COLO668 (cell line): Measurements from ENCODE around the gene LRBA.
"Not testable (repeated sequence)": the region's sequence is repeated elsewhere in the genome, so short reads cannot be mapped to it uniquely, and the experiment has no call there.

ENCODE experiments used
- DNase-seq: peaks from one replicate; lab custom pipeline; 2025; ENCODE audit not compliant: unreplicated experiment; lab: John Stamatoyannopoulos, UW

LRBA gene

DNA sequence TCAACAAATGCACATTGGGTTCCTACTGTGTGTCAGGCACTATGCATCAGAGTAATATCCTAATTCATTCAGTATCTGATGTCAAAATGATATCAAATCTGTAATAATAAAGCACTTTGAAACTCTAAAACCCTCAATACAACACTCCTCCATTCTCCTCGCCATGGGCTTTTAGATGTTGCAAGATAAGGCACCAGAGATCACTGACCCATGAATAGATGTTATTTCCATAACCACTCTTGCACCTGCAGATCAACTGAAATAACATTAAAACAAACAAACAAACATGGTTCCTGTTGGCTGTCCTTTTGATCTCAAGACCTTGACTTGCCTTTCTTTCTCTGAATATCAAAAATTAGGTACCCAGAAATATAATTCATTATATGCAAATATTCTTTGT, 333.0 kb downstream of the LRBA start:
- DNase-seq = no peak

DNA sequence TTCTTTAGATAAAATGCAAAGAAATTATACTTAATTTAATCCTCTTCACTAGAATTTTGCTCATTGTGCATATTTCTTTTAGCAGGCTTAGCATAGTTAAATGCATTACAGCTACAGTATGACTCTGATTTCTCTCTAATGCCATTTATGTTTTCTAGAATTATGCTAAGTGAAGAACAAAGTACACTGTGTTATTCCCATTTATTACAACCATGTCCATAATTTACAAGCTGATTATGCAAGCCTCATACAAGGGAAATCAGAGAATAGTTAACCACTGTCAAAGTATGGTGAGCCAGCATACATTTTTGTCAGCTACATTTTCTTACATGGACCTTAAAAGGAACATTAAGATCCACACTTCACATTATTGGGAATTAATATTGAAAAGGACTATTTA, 334.0 kb downstream of the LRBA start:
- DNase-seq = no peak

DNA sequence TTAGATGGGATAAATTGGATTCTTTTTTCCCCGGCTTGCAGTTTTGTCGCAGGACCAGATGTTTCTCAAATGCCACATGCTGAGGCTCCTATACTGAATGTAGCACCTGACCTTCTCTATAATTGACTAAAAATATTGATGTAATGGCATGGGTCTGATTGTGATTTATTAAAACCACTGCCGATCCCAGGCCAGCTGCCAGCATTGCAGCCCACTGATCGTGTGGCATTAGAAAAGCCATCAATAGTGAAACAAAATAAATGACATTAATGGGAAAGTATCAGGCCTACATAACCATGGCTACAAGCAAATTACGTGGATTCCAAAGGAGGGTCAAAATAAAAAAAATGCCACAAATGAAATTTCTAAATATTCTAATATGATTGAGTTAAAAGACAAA, 334.4 kb downstream of the LRBA start:
- DNase-seq = no peak

DNA sequence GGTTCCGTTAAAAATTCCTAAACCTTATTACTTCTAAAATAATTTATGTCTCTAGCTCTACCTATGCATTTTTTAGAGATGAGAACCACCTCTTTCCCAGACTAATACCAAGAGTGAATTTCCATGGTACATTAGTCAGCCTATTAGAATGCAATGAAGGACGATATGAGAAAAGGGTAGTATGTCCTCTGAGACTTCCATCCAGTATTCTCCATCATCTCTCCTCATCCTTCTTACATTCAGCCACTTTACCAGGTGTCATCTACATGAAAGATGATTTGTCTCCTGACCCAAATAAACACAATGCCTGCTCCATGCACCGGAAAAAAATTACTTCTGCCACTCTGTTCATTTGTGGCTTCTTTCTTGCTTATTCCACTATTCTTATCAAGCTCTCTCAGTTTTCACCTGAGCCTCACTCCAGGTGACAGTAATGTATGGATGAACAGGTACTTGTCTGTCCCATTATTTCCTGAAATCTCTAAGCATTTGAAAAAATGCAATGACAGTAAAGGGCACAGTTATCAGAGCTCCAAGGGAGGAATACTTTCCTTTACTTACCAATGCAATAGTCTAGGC, 335.2 kb downstream of the LRBA start:
- DNase-seq = no peak

DNA sequence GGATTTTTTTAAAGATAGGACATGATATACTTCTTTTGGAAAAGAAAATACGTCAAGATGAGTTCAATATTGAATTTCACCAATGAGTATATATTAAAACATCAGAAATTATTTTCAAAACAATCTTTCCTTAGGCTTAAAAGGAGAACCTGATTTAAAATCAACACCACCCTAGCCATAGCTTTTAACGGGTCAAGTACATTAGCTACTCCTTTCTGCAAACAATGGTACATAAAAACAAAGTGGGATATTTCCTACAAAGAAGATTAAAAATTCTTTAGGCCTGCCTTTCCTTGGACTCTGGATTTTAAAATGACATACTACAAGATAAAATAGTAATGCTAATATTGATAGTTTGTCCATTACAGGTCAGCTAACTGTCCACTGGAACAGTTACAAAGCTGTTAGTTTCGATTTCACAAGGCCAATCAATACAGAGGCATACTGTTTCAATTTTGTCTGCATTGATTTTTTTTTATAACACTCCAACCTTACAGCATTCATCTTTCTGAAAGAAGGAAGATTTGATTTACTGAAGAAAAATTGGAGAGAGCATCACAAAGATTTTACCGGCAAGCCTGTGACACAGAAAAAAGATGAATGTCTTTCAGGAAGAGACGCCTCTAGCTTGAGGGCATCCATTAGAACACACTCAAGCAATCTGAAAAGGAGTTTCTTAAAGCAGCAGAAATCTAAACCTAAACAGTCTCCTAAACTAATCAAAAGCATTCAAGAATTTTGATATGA, 335.9 kb downstream of the LRBA start:
- DNase-seq = no peak

DNA sequence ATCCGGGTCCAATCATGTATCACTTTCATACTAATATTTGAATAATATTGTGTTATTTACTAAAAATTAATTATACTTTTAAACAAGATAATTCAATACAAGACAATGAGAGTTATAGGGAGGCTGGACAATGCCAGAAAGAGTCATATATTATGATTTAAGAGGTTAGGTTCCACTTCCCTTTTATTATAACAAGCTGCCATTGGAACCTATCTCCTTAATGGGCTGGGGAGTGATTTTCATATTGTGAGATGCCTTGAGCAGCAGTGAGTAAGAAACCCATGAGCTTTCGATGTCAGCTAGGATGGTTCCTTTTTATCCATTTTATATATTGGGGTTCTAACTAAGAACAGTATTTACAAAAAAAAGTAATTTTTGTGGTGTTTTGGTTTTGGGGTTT, 341.3 kb downstream of the LRBA start:
- DNase-seq = no peak

DNA sequence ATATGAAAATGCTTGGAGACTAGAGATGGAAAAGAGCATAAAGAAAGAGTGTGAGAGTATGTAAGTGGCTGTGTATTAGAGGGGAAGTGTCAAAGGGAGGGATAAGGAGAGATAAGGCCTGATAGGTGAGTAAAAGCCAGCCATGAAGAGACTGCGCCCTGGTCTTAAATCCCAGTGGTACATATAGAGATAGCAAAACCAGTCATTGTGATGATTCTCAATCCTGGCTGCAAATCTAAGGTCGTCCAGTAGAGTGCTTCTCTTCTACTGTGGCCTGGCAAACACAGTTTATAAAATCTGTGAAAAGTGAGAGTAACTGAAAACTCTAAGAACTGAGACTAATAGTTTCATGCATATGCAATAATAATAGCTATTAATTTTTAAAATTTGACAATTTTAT, 346.3 kb downstream of the LRBA start:
- no peak for DNase-seq

DNA sequence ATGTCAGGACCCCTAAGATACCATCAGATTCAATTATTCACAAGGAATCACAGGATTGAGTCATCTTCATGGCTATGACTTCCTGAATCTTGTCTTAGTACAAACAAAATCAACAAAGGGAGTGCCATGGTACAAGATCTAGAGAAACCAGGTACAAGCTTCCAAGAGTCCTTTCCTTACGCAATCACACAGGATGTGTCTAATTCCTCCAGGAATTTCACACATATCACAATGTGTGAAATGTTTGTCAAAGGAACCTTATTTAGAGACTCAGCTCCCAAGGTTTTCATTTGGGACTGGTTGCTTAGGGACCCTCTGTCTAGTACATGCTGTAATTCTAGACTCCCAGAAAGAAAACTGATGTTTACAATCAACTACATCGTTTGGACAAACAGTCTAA, 350.1 kb downstream of the LRBA start:
- no peak for DNase-seq

DNA sequence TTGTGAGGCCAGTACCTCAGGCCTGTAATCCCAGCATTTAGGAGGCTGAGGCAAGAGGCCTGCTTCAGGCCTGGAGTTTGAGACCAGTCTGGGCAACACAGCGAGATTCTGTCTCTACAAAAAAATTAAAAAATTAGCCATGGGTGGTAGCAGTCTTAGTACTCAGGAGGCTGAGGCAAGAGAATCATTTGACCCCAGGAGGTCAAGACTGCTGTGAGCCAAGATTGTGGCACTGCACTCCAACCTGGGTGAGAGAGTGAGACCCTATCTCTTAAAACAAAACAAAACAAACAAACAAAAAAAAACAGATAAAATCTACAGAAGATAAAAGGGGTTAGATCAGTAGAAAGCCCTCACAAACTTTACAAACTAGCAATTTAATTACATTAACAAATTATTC, 352.4 kb downstream of the LRBA start:
- no peak for DNase-seq

DNA sequence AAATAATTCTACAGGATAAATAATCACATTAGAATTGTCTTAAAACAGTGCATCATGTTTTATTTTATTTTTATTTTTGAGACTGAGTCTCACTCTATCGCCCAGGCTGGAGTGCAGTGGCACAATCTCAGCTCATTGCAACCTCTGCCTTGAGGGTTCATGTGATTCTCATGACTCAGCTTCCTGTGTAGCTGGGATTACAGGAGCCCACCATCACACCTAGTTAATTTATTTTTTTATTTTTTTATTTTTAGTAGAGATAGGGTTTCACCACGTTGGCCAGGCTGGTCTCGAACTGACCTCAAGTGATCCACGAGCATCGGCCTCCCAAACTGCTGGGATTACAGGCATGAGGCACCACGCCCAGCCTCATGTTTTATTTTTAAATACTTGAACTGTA, 353.5 kb downstream of the LRBA start:
- DNase-seq = not testable (repeated sequence)

DNA sequence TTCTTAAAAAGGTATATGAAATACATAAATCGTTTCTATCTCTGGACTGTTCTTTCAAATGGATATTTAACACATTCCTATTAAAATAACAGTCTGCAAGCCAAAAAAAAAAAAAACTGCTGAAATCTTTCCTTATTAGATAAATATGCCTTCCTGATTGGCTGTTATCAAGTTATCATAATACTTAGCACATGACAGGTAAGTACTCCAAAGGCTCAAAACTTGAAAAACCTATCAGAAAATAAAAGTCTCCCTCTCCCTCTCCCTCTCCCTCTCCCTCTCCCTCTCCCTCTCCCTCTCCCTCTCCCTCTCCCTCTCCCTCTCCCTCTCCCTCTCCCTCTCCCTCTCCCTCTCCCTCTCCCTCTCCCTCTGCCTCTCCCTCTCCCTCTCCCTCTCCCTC, 356.8 kb downstream of the LRBA start:
- not testable (repeated sequence) for DNase-seq

DNA sequence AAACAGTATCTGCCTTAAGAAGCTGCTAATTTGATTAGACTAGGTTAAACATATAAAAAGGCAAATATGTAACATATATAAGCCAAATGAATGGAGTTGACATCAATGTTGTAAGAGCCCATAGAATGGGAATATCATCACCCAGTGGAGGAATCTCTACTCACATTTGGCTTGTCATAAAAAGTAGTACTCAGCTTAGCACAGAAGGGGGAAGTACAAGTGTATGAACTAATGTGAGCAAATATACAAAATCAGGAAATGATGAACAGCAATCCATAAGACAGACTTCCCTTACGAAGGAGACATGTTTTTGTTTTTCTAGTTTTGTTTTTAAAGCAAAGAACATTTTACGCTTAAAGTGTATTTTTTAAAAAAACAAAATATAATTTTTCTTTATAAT, 358.2 kb downstream of the LRBA start:
- no peak for DNase-seq

DNA sequence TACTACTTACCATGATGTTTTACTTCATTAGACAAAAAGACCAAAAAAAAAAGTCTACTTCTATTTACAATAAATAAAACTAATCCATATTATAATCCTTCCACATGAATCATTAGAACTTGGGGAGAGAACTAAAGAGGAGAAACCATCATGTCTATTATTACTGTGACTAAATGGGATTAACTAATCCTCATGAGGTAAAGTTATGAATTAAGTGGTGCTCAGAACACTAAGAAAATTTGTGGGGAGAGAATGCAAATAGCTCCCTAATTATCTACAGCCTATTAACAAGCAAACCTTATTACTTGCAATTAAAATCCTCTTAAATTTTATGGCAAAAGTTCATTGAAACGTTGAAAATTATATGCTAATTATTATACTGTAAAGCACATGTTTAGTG, 364.3 kb downstream of the LRBA start:
- no peak for DNase-seq

DNA sequence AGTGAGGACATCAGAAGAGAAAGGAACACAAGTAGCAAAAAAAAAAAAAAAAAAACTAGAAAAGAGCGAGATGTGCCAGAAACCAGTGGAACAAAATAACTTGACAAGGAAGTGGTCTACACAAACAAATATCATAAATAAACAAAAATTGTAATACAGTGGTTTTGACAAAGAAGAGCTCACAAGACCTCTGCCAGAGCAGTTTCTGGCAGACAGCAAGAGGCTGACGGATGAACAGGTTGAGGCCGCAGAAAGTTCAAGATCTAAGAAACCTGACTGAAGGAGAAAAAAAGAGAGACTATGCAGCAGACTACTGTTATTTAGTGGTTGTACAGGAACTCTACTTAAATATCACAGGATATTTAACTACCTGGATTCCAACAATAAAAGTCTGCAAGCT, 367.0 kb downstream of the LRBA start:
- no peak for DNase-seq

DNA sequence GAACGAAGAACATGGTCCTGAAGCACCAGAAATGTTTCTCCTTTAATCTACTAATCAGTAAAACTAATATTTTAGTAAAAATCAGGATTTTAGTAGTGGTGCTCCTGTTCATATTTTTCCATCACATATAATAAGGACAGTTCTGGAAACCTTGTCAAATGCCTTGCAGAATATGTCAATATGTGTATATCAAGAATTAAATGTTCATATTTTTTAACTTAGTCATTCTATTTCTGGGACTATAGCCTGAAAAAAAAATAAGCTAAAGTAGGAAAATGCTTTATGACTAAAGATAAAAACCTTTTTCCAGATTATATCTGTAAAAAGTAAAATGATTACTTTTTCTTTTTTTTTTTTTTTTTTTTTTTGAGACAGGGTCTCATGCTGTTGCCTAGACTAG, 368.1 kb downstream of the LRBA start:
- no peak for DNase-seq

DNA sequence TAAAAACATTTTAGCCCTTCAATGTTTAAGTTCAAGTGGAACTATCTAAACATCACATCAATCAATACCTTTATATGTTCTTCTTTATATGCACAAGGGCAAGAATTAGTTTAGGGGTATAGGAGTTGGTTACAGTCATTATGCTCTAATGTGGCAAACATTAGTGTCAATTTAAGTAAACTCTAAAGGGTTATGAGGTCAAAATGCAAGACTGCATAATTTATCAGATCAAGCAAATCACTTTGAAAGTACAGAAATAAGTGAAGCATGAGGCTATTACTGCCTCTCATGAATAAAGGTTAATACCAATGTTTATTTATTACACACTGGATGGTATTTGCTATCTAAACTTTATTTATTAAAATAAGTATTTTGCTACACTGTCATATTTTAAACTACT, 373.5 kb downstream of the LRBA start:
- no peak for DNase-seq

DNA sequence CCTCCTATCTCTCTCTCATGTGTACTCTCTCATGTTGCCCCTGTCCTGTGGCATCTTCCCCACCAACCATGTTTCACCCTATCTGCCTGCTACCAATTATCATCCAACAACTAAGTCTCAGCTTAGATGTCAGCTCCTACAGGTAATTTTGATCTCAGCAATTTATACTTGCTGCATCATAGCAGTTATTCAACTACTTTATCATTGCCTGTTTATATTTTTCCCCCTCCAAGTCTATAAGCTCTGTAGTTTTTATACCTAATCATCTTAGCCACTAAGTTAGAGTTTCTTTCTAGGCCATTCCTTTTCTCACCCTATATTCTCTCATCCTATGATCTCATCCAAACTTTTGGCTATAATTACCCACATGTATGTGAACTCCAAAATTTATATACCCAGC, 382.4 kb downstream of the LRBA start:
- no peak for DNase-seq

DNA sequence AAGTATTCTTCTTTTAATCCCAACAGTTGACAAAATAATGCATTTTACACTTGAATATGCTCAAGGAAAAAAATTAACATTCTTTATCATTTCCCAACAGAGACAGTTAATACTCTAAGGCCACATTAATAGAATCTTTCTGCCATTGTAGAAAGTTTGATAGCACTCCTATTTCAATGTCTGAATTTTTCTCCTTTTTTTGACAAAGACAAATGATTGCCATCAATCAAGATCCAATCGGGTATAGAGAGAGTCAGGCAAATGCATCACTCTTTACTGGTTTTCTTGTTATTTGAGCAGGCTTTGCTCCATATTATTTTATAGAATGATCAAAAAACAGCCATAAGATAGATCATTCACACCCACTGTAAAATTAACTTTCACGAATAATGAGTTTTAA, 387.0 kb downstream of the LRBA start:
- no peak for DNase-seq

DNA sequence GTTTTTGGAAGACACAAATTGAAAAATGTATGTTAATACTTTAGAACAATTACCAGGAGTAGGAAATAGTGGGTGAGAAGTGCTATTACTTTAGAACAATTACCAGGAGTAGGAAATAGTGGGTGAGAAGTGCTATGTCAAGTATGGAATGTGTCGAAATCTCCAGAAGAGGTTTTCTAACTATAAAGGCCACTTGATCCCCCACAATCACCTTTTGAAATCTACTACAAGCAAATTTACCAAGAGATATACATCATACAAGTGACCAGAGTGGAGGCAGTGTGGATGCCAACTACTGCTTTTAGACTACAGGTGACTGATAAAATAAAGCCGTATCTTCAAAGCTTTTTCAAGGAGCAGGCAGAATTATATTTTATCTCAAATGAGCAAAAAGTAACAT, 390.1 kb downstream of the LRBA start:
- DNase-seq = no peak

DNA sequence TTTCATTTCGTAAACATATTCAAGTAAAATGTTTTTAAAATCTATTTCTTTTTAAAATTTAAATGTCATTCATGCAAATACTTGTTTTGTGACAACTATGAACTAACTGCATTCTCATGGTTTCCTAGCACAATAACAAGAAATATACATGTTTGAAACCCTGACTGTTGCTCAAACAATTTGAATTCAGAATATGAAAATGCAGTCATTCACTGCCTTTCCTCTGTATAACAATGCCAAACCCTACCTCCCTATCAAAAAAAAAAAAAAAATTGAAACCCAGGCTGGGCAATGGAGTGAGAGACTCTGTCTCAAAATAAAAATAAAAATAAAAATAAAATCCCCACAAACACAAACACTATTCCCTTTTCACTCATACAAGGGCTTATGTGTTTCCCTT, 391.0 kb downstream of the LRBA start:
- DNase-seq = no peak

DNA sequence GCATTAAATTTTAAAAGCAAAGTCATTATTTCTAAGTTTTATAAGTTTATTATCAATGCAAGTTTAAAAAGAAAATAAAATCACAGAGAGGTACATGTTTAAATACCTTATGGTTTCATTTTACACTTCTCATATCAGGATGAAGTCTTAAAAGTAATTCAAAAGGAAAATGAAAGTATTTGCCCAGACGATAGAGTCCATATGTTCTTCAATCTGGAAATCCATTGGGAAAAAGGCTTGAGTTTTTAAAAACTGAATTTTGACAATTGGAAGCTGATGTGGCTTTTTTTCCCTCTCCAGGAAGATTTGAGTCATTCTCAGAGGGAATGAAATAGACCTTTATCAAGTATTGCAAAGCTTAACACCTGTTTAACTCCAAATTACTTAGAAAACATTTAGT, 396.0 kb downstream of the LRBA start:
- DNase-seq = no peak

DNA sequence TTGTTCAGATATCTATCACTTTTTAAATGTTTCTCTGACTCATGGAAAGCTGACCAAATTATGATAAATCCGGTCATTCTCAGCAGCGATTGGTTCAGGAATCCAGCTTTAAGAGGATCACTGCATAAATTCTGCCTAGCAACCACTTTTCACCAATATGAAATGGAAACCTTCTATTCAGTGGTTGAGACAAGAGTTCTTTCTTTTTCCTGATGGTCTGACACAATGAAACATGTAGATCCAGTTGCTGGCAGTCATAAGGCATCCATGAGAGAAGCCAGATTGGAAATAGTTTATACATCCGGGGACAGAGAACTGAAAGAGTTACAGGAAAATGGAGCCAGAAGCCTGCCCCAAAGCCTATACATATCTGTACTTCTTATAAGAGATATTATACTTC, 406.0 kb downstream of the LRBA start:
- no peak for DNase-seq

DNA sequence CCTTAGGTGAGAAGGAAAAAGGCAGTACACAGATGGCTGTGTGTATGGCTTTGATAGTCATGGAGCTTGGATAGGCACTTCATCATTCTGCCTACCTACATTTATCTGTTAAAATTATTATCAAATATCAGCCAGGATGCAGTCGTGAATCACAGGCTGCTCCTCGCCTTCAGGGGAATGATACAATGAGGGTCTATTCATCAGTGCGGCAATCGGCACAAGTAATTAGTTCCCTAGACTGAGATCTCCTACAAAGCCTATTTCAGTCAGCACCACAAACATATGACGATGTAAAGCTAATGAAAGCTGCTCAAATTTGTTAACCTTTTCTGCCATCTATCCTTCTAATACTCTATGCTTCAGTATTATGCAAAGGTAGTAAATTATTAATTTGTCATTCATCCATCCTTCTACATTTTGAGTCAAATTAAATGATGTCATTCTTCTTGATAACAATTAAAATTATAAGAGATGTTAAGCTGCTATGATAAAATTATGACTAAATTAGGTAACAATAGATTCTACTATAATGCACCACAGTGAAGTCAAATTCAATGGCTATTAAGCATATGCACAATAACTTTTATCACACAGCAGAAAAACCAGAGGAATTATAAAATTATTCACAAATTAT, 414.2 kb downstream of the LRBA start:
- no peak for DNase-seq
